HG02943 (cell line): ENCODE data around the gene STMND1.

Experiments
- ATAC-seq: cut with Tn5 transposase; IDR thresholded peaks from one replicate; pipeline ENCODE4 v1.9.1; 2021; ENCODE audit warnings: mild to moderate bottlenecking, low read depth, moderate library complexity; ENCODE audit not compliant: unreplicated experiment

Gene STMND1

GRCh38 chr6:17156966-17157365, 55.1 kb downstream of the STMND1 start:
- no peak for ATAC-seq

- no peak for ATAC-seq
Observed at GRCh38 chr6:17157617-17158016, 55.8 kb downstream of the STMND1 start.

GRCh38 chr6:17159240-17159639, 57.4 kb downstream of the STMND1 start:
- no peak for ATAC-seq

- ATAC-seq = no peak
Observed at GRCh38 chr6:17161076-17161475, 59.2 kb downstream of the STMND1 start.

GRCh38 chr6:17165383-17165782, 63.5 kb downstream of the STMND1 start:
- no peak for ATAC-seq

GRCh38 chr6:17167327-17167979, 65.6 kb downstream of the STMND1 start:
- no peak for ATAC-seq

GRCh38 chr6:17169291-17169690, 67.4 kb downstream of the STMND1 start:
- ATAC-seq = no peak

- ATAC-seq = no peak
Observed at GRCh38 chr6:17169711-17170110, 67.9 kb downstream of the STMND1 start.

- no peak for ATAC-seq
Observed at GRCh38 chr6:17172836-17173470, 71.1 kb downstream of the STMND1 start.

- no peak for ATAC-seq
Observed at GRCh38 chr6:17178326-17178725, 76.5 kb downstream of the STMND1 start.

- ATAC-seq = no peak
Observed at GRCh38 chr6:17178754-17179529, 77.1 kb downstream of the STMND1 start.

- ATAC-seq = no peak
Observed at GRCh38 chr6:17179530-17180073, 77.8 kb downstream of the STMND1 start.
